Ishikawa (cell line): ENCODE data around the gene KCTD12.

Experiments
- CEBPB ChIP-seq: IDR thresholded peaks from 2 replicates; pipeline ENCODE4 v1.6.1; 2012
- CREB1 ChIP-seq: IDR thresholded peaks from 2 replicates; pipeline ENCODE4 v1.6.1; 2012; ENCODE audit warnings: low read depth
- EP300 ChIP-seq: IDR thresholded peaks from 2 replicates; pipeline ENCODE4 v1.6.1; 2012; ENCODE audit warnings: borderline replicate concordance
- FOXM1 ChIP-seq: IDR thresholded peaks from 2 replicates; pipeline ENCODE4 v1.6.1; 2012; ENCODE audit warnings: low read depth, borderline replicate concordance
- NFIC ChIP-seq: IDR thresholded peaks from 2 replicates; pipeline ENCODE4 v1.6.1; 2012
- YY1 ChIP-seq: IDR thresholded peaks from 2 replicates; pipeline ENCODE4 v1.6.1; 2012; ENCODE audit warnings: low read depth
- TF ChIP-seq, protein P1 (sequence below): IDR thresholded peaks from 2 replicates; pipeline ENCODE4 v1.6.1; 2012; ENCODE audit warnings: low read depth, mild to moderate bottlenecking
- TF ChIP-seq, protein P2 (sequence below): IDR thresholded peaks from 2 replicates; pipeline ENCODE4 v1.6.1; 2012

DNA sequence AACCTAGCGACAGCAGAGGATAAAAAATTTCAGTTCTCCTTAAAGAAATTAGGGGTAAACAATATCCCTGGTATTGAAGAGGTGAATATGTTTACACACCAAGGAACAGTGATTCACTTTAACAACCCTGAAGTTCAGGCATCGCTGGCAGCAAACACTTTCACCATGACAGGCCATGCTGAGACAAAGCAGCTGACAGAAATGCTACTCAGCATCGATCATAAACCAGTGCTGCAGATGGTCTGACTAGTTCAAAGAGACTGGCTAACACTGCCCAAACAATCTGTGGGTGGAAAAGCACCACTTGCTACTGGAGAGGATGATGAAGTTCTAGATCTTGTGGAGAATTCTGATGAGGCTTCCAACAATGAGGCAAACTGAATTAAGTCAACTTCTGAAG lies 42.3 kb upstream of the KCTD12 start:
- no peak for TF ChIP-seq EP300
- TF ChIP-seq, protein P1, sequence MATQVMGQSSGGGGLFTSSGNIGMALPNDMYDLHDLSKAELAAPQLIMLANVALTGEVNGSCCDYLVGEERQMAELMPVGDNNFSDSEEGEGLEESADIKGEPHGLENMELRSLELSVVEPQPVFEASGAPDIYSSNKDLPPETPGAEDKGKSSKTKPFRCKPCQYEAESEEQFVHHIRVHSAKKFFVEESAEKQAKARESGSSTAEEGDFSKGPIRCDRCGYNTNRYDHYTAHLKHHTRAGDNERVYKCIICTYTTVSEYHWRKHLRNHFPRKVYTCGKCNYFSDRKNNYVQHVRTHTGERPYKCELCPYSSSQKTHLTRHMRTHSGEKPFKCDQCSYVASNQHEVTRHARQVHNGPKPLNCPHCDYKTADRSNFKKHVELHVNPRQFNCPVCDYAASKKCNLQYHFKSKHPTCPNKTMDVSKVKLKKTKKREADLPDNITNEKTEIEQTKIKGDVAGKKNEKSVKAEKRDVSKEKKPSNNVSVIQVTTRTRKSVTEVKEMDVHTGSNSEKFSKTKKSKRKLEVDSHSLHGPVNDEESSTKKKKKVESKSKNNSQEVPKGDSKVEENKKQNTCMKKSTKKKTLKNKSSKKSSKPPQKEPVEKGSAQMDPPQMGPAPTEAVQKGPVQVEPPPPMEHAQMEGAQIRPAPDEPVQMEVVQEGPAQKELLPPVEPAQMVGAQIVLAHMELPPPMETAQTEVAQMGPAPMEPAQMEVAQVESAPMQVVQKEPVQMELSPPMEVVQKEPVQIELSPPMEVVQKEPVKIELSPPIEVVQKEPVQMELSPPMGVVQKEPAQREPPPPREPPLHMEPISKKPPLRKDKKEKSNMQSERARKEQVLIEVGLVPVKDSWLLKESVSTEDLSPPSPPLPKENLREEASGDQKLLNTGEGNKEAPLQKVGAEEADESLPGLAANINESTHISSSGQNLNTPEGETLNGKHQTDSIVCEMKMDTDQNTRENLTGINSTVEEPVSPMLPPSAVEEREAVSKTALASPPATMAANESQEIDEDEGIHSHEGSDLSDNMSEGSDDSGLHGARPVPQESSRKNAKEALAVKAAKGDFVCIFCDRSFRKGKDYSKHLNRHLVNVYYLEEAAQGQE, result no peak
- no peak for TF ChIP-seq YY1
- no peak for TF ChIP-seq FOXM1
- TF ChIP-seq, protein P2, sequence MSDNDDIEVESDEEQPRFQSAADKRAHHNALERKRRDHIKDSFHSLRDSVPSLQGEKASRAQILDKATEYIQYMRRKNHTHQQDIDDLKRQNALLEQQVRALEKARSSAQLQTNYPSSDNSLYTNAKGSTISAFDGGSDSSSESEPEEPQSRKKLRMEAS, result no peak
- TF ChIP-seq CEBPB, result no peak
- no peak for TF ChIP-seq CREB1
- TF ChIP-seq NFIC, result no peak
